Spleen (tissue), 7 donors: Measurements from ENCODE around the gene UAP1.

Experiments
- POLR2AphosphoS5 ChIP-seq, 3 donors: sonication (generic); formaldehyde crosslinking; IDR thresholded peaks; one replicate each; pipeline ENCODE4 v1.5.1; 2017; ENCODE audit warnings: antibody characterized with exemption in 3 of 3
- TF ChIP-seq, protein P1 (sequence below), 11 experiments: fragments of 200-600 bp in 7 of 11; fragments of 450-650 bp in 4 of 11; sonication (generic) in 4 of 11; IDR thresholded peaks in 8 of 11; conservative IDR thresholded peaks in 3 of 11; 1 replicate in 7 of 11; 2 replicates in 4 of 11; pipeline versions ENCODE4 v1.4.0 to v1.8.0; 2016 to 2021; ENCODE audit warnings: antibody characterized with exemption in 11 of 11, inconsistent platforms in 4 of 11, mild to moderate bottlenecking in 1 of 11
- donor health status: DM: no; HTN: no; CAD: no; lungs with moderate emphysema.
- donor health status: DM: no; HTN: no; CAD: no.
- donor health status: DM: no; HTN: no; CAD: no.

DNA sequence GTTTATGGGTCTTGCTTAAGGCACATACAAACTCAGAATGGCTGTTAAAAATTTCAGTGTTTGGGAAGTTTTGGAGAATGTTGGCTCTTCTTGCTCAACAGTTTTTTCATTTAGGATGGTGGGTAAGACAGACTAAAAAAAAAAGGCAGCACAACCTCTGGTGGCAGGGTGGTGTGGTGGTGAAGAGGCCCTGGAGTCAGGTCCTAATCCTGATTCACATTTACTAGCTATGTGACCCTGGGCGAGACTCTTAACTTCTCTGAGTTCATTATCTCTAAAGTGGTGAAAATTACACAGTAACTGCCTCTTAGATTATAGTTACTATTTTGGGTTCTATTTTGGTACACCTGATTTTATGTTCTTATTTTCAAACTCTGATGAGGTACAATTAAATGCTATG lies 11.6 kb downstream of the UAP1 start:
- TF ChIP-seq, protein P1, sequence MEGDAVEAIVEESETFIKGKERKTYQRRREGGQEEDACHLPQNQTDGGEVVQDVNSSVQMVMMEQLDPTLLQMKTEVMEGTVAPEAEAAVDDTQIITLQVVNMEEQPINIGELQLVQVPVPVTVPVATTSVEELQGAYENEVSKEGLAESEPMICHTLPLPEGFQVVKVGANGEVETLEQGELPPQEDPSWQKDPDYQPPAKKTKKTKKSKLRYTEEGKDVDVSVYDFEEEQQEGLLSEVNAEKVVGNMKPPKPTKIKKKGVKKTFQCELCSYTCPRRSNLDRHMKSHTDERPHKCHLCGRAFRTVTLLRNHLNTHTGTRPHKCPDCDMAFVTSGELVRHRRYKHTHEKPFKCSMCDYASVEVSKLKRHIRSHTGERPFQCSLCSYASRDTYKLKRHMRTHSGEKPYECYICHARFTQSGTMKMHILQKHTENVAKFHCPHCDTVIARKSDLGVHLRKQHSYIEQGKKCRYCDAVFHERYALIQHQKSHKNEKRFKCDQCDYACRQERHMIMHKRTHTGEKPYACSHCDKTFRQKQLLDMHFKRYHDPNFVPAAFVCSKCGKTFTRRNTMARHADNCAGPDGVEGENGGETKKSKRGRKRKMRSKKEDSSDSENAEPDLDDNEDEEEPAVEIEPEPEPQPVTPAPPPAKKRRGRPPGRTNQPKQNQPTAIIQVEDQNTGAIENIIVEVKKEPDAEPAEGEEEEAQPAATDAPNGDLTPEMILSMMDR (IDR thresholded peaks at IDR 0.05 in 8 of 11, conservative IDR thresholded peaks at IDR 0.05 in 3 of 11): no peak
- no peak for TF ChIP-seq POLR2AphosphoS5 (IDR thresholded peaks at IDR 0.05)
